Kasumi-1 (cell line): Measurements from ENCODE around the gene CLEC16A.

Experiments
- DNase-seq, 2 experiments: peaks; one replicate each; lab custom pipeline; 2025; lab: John Stamatoyannopoulos, UW

The CLEC16A gene

DNA sequence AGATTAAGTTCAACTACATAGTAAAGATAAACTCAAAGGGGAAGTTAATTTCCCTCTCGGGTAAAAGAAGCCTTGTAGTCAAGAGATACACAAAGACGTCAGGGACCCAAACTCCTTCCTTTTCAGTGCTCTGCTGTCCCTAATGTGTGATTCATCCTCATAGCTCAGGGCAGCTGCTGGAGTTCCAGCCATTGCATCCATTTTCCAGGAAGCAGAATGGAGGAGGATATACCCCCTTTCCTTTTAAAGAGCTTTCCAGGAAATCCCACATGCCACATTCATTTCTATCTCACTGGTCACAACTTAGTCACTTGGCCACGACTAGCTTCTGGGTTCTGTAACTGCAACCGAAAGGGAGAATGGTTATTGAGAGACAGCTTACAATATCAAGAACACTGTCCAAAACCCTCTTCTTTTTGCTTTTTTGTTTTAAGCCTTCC is 216.3 kb downstream of the CLEC16A start:
- DNase-seq: no peak

DNA sequence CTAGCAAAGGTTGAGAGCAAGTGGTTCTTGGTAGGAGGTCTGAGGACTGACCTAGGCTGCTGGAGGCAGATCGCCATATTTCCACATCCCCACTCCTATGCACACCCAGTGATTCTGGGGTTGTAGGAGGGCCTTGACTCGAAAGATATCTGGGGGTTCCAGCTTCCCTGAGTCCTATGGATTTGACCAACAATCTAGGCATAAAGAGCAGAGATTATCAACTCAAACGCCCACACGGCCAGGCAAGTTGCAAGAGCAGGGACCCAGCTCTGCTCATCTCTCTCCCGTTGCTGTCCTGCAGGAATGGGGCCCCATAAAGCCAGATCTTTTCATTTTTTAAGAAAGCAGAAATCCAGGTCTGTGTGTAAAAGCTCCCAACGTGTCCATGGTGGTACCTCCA is 217.1 kb downstream of the CLEC16A start:
- no peak for DNase-seq

DNA sequence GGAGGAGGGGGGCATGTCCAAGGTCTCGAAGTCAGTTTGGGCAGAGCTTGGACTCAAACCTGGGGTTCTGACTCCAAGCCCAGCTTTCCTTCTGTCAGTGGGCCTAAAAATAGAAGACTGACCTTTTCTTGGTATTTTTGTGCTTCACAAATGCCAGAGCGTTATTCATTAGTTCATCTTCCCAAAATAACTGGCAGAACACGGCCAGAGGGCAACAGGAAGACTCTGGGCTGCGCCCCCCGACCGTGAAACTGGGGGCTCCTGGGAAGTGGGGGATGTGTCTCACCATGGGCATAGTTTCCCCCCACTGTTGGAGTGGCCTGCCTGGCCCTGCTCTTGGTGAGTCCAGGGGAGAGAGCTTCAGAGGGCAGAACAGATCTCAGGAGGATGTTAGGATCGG is 217.6 kb downstream of the CLEC16A start:
- no peak for DNase-seq

DNA sequence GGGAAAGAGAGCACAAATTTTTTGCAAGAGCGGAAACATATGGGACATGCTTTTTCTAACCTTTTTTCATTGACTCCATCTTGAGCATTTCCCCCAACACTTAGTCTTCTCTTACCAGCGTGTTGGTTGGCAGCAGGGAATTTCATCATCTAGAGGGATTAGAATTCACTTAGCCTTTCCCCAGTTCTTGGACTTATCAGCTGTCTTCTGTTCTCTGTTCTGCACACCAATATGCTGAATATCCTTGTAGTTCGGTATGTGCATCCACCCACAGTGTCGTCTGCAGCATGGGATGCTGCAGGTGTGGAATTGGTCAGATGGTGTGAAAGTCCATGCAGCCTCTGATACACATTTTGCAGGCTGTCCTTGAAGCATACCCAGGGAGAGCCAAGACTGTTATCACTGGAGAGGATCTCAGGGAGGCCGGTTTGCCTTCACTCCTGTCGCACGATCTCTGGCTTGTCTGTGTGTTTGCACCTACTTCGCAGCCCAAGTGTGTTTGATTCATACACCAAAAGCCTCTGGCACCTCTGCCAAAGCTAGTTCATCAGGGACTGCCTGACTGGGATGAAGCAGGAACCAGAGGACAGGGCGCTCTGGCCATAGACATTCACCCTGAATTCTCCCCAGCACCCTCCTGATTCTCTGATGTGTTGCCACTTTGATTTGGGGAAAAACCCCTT is 218.4 kb downstream of the CLEC16A start:
- no peak for DNase-seq

DNA sequence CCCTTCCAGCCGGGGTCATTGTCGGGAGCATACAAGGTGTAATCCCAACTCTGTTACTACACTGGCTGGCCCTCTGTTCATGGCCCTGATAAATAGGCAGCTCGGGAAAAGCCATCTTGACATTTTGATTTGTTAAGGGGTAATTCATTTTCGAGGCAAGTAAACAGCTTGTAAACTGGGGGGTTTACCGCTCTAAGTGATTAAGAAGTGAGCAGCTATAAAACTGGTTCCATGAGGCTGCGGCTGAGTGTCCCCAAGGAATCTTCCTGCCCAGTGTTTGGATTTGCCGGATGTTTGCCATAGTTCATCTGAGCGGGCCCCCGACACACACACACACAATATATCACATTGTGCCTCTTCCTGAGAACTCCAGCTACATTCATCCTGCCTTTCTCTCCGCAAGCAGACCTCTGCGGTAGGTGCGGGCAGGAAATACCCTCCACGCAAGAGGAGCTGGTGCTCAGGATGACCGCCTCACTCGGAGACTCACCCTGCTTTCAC is 219.4 kb downstream of the CLEC16A start:
- no peak for DNase-seq

DNA sequence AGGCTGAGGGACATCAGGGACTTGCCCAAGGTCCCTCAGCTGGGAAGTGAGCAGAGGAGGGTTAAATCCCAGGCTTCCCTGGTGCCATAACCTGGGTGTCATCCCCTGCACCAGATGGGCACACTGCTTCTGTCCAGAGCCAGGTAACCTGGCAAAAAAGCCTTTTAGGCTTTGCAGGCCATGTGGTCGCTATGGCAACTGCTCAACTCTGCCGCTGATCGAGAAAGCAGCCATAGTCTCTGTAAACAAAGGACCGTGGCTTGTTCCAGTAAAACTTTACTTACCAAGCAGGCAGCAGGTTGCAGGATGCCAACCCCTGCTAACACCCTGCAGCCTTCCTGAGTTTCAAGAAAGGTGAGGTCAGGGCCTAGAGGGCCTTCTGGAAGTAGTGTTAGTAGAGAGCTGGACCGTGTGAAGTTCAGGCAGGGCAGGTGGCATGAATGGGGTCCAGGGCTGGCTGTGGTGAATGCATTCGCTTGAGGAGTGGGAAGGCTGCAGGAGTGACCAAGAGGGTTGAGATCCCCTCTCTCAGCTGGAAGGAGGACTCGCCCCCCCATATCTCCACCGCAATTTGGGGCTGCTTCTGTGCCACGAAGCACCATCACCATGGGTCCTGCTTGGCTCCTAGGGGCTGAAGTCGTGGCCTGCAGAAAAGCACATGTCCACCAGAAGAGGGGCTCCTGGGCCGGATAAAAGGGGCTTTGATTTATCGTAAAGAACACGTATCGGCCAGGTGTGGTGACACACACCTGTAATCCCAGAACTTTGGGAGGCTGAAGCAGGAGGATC is 220.3 kb downstream of the CLEC16A start:
- no peak for DNase-seq

DNA sequence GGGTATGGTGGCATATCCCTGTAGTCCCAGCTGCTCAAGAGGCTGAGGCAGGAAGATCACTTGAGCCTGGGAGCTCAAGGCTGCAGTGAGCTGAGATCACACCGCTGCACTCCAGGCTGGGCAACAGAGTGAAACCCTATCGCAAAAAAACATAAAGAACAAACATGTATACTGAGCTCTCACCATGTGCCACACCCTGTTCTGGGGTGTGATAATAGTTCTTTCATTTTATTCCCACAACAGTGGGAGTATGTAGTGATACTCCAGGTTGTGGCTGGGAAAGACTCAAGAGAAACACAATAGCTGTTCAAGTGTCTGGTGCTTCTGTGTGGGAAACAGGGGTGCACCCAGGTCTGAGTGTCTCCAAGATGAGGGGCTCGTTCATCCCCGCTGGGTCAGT is 221.0 kb downstream of the CLEC16A start:
- DNase-seq: no peak

DNA sequence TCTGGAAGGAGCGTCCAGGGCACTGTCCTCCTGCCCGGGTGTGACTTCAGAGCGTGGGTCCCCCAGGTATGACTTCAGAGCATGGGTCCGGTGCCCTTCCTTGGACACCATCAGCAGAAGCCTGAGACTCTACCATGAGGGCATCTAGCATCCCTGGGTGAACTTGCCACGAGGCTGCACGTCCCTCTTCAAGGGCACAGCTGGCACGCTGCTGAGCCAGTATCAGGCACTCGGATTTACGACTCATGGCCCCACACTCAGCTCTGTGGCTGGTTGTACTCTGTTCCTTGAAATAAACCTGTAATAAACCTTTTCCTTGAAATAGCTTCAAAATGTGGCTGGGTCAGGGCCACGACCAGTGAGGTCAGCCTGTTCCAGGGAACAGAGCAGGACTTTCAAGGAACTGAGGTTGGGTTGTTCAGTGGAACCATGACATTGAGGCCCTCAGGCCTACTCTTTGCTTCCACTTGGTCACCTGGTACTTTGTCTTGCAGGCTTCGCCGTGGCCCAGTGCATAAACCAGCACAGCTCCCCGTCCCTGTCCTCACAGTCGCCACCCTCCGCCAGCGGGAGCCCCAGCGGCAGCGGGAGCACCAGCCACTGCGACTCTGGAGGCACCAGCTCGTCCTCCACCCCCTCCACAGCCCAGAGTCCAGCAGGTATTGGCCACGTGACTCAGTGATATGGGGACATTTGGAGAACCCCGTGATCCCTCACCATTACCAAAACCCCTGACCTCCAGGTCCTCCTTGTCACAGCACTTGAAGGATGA is 221.7 kb downstream of the CLEC16A start:
- DNase-seq: no peak

DNA sequence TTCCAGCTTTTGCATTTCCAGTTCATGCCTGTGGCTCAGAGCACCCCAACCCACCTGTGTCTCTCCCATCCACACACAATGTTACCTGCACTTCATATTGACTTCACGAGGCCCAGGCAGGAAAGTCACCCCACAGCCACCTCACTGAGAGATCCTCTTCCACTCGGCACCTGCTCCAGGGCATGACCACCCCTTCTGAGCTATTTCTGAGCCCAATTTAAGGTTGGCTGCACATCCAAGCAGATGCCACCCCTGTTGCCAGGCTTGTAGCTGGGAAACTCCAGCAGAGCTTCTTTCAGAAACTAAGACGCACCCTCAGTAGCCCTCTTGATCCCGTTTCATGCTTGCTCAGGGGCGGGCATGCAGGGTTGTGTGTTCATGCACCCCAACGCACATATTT is 223.2 kb downstream of the CLEC16A start:
- no peak for DNase-seq

DNA sequence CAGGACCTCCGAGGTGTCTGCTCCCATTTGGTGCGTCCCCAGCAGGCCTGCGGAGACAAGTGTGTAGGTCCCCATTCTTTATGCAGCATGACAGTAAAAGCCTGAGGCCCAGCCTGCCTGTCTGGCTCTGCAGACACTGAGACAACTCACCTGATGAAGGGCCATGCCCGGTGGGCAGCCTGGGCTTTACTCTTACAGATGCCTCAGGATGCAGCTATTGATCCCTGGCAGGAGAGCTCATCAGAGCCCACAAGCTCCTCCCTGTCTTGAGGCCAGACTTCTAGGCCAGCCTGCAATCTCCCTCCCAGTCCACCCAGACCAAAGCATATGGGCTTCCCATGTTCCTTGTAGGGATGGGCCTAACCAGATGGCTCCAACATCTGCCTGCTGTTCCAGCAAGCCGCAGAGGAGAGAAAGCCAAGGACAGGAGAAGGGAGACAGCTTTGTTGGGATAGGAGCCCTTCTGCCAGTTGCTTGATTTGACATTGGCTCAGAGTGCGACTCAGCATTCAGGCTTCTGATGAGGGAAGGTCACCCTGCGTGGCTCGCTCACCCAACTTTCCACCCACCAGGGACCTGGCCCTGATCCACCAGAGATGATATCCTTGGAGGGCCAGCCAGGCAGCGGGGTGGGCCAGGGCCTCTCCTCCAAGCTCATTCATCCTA is 224.2 kb downstream of the CLEC16A start:
- DNase-seq: no peak

DNA sequence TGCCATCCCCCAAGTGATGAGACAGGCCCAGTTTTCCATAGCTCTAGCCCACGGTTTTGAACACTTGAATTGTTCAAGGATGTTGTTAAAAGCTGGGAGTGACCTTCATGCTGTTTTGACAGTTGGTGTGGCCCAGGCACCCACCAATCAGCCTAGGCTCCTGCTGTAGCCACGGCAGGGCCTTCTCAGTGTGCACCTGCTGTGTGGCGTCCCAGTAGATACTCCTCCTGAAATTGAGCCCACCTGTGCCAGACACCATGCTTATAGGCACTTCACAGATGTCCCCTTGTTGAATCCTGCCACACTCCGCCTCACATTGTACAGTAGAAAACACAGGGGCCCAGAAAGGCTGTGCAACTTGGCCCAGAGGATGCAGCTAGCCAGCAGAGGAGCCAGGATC is 225.3 kb downstream of the CLEC16A start:
- DNase-seq: no peak

DNA sequence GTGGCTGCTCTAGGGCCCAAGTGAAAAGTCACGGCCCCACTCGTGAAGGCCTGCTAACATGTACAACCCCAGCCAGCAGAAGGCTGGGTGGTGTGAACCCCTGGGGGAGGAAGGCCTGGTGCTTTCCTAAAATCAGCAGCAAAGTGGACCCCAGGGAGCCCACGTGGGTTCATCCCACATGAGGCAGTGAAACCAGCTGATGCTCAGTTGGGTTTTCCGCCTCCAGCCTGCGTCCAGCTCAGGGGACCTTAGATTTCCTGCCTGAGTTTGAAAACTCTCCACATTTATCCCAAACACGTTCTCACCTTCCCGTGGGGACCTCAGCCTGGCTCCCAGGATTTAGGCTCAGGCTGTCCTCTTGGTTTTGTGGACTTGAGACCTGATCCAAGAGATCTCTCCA is 225.8 kb downstream of the CLEC16A start:
- DNase-seq: no peak

DNA sequence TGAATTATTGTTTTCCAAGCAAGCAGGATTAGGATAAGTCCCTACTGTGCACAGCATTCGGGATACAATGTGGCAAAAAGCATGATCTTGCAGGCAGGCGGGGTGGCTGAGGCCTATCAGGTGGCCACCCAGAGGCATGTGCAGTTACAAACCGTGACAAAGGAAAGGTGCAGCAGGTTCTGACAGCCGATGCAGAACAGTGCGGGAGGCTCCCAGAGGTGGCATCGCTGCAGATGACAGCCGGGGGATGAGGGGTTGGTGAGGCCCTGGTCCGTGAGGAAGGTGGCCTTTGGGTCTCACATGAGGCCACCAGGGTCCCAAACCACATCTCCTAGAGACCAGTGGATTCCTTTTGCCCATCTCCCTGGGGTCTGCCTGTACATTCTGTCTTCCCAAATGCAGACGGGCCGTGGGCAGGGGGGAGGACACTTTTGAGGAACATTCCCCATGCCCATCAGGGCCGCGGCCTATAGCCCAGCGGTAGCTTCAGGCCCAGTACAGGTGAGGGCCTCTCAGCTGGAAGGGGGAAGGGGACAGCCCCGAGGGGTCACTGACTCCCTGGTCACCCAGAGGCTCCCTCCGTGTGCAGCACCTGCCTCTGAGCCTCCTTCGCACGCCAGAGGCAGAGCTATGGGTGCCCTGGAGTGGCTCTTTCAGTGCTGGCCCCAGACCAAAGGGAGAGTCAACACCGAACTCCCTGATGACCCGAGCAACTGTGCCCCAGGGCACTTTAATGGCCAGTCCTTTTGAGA is 226.5 kb downstream of the CLEC16A start:
- DNase-seq: no peak

DNA sequence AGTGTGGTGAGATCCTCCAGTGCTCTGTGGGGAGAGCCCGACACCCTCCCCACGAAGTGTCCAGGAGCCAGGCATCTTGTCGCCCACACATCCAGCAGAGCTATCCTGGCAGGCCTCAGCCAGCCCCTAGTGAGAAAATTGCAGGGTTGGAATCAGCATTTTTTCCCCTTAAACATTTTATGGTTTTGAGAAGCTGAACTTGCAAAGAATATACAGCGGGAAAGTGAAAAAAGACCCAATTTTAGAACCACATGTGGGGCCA is 227.0 kb downstream of the CLEC16A start:
- no peak for DNase-seq

DNA sequence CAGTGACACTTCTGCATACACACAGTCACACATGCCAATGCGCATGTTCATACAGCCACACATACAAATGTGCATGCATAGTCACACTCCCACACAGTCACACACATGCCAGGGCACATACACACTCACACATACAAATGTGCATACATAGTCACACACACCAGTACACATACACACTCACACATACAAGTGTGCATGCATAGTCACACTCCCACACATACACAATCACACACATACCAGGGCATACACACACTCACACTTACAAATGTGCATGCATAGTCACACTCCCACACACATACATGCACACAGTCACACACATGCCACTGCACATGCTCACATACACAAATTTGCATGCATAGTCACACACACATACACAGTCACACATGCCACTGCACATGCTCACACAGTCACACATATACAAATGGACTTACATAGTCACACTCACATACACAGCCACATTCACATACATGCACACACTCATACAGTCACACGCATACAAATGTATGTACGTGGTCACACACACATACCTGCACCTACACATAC is 227.5 kb downstream of the CLEC16A start:
- DNase-seq: no peak

DNA sequence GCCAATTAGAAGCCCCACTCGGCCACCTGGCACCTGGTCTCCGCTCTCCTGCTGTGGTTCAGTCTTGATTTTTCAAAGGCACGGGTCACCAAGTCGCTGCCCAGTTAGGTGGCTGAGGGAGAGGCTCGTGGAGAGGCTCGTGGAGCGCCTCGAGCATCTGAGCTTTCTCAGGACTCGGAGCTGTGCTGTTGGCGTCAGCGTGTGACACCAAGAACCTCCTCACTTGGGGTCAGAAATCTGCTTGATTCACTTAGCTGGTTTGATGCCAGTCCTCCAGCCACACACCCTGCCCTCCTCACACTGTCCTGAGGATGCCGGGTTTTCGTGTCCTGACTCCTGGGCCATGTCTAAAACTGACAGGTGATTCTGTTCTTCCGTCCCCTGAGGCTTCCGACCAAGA is 229.1 kb downstream of the CLEC16A start:
- no peak for DNase-seq

DNA sequence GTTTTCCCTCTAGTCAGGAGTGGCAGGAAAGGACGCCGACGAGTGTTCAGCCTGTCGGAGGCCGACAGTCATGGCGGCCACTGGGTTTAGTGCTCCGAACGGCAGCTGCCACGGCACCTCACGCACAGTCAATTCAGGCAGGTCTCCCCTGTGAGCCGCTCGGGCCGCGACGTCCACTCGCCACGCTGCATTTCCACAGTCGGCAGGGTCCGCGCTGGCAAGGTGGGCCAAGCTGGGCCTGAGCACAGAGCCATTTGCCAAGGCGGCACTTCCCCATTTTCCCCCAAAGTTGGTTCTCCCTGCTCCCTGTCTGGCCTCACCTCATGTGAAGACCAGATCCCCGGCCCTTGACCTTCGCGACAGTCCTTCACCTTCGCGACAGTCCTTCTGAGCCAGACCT is 229.8 kb downstream of the CLEC16A start:
- DNase-seq: no peak

DNA sequence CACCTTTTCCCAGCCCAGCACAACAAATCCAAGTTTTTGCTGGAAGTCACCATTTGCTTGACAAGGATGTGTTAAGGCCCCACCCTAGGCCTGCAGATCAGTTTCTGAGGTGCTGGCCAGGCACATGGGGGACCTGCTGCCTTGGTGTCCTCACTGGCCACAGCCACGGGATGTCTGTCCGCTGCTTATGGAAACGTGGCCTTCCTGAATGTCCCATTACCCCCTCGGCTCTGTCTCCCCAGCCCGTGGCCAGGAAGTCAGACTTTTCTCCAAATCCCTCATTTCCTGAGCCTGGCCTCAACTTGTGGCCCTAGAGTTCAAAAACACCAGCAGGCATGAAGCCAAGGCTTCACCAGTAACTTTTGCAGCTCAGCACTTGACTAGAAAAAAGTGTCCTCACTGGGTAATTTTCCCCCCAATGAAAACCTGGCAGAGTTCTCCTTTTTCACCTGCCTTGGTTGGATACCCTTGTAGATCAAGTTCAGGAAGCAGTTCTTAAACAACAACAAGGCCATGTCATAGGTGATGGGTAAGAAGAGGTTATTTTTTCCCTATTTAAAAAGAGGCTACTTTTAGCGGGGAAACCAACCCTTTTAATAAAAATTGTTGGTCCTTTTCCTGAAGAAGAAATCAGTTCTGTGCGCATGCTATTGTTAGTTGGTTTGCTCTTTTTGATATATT is 230.9 kb downstream of the CLEC16A start:
- no peak for DNase-seq

DNA sequence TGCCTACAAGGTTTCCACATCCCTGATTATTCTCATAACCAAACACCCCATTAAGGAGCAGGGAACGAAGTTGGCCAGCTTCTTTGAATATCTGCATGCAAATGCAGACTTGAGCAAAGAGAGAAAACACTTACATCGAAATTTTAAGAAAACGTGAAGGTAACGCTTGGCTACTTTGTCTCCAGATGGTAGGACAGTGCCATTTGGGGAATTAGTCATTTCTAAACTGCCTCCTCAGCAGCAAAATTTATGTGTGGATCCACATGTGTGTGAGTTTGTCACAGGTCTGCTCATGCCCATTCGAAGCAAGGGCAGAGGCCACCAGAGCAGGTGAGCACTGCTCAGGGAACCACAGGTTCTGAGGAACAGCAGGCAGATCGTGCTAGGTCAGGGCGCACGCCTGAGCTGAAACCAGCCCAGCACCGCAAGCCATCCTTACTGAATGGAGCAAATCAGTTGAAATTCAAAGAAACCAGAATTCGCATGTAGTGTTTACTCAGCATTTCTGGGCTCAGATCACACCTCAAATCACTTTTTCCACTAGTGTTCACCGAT is 231.5 kb downstream of the CLEC16A start:
- DNase-seq: no peak

DNA sequence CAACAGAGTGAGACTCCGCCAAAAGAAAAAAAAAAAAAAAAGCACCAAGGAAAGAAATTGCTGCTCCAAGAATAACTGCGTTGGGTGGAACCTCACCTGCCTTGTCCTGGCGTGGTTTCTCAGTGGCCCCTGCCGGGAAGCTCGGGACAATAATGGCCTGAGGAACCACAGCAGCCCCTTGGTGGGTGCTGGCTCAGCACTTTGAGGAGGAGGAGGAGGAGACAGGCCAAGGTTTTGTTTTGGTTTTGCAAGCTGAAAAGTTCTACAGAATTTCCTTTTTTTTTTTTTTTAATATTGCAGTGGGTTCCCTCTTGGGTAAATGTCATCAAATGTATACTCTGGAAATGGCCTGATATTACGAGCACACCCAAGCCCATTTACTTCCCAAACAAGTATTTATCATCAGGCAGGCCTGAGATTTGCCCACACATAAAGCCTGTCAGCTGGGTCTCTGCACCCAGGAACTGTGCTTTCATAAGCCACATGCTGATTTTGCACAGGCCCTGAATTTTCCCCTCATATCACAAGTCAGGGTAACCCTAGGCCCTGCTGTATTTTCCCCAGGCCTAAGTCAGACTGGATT is 233.3 kb downstream of the CLEC16A start:
- DNase-seq: no peak
